HG03064 (cell line): ENCODE measurements around the gene OR5B21.

ENCODE experiments used
- ATAC-seq: cut with Tn5 transposase; IDR thresholded peaks from one replicate; pipeline ENCODE4 v1.9.1; 2021; ENCODE audit warnings: low read depth; ENCODE audit not compliant: unreplicated experiment

Gene OR5B21

GRCh38 chr11:58495906-58496305 lies 12.0 kb downstream of the OR5B21 start:
- ATAC-seq = peak; percentile 69

- no peak for ATAC-seq
Observed at GRCh38 chr11:58494101-58494500, 13.8 kb downstream of the OR5B21 start.

- no peak for ATAC-seq
Observed at GRCh38 chr11:58493676-58494075, 14.2 kb downstream of the OR5B21 start.

GRCh38 chr11:58490827-58491226 lies 17.1 kb downstream of the OR5B21 start:
- no peak for ATAC-seq

- no peak for ATAC-seq
Observed at GRCh38 chr11:58487170-58487569, 20.7 kb downstream of the OR5B21 start.

- ATAC-seq = no peak
Observed at GRCh38 chr11:58485961-58486360, 21.9 kb downstream of the OR5B21 start.

GRCh38 chr11:58471892-58472291 lies 36.0 kb downstream of the OR5B21 start:
- no peak for ATAC-seq

GRCh38 chr11:58466293-58466692 lies 41.6 kb downstream of the OR5B21 start:
- ATAC-seq = no peak

GRCh38 chr11:58465690-58466089 lies 42.2 kb downstream of the OR5B21 start:
- ATAC-seq = no peak
